ENCODE data around the gene GUCY1A1. TPM values are rescaled to one million over a fixed set of nuclear protein-coding genes. Genes with fewer than 3 reads are reported as not detected.

Gene GUCY1A1
- total and polyA plus RNA-seq, 2 donors from 2014 or later: 6.9 to 64.6 TPM

- Histone ChIP-seq H3K4me1 (ENCODE audit: control insufficient read depth in 2 of 3, insufficient read depth in 2 of 3, low read depth in 1 of 3, low read length in 3 of 3) (no peaks in the 10 kb centered on the region), H3K9me3 (ENCODE audit: control insufficient read depth in 2 of 3, insufficient read depth in 1 of 3, low read length in 3 of 3) (no peaks in the 10 kb centered on the region), H3K4me3 (ENCODE audit: low read length in 3 of 3) (no peak overlapping the region), H3K27me3 (ENCODE audit: control insufficient read depth, insufficient read depth, low read length) (no peaks in the 10 kb centered on the region), H3K9ac (ENCODE audit: low read length in 3 of 3) (no peak overlapping the region), H3K27ac (ENCODE audit: low read depth in 2 of 2, low read length in 2 of 2) (no peak overlapping the region), H3K36me3 (ENCODE audit: control insufficient read depth in 2 of 3, insufficient read depth in 3 of 3, low read length in 3 of 3) (no peaks in the 10 kb centered on the region)
- intact Hi-C loops (cut with DNase I): no loop called here
- no peak for DNase-seq
- TF ChIP-seq CTCF (IDR thresholded peaks at IDR 0.05; ENCODE audit: borderline replicate concordance, extremely low read depth, insufficient read depth): no peak
- no peak for FAIRE-seq
Measured at GRCh38 chr4:155684423-155684822, 17.8 kb downstream of the GUCY1A1 start.

GRCh38 chr4:155684892-155685541, 18.4 kb downstream of the GUCY1A1 start:
- Histone ChIP-seq H3K4me1 (ENCODE audit: control insufficient read depth in 2 of 3, insufficient read depth in 2 of 3, low read depth in 1 of 3, low read length in 3 of 3) (no peaks in the 10 kb centered on the region), H3K36me3 (ENCODE audit: control insufficient read depth in 2 of 3, insufficient read depth in 3 of 3, low read length in 3 of 3) (no peaks in the 10 kb centered on the region), H3K27me3 (ENCODE audit: control insufficient read depth, insufficient read depth, low read length) (no peaks in the 10 kb centered on the region), H3K27ac (ENCODE audit: low read depth in 2 of 2, low read length in 2 of 2) (no peak overlapping the region), H3K9me3 (ENCODE audit: control insufficient read depth in 2 of 3, insufficient read depth in 1 of 3, low read length in 3 of 3) (no peaks in the 10 kb centered on the region), H3K4me3 (ENCODE audit: low read length in 3 of 3) (no peak overlapping the region), H3K9ac (ENCODE audit: low read length in 3 of 3) (no peak overlapping the region)
- intact Hi-C loops (cut with DNase I): no loop called here
- no peak for TF ChIP-seq CTCF (IDR thresholded peaks at IDR 0.05; ENCODE audit: borderline replicate concordance, extremely low read depth, insufficient read depth)
- DNase-seq: no peak
- no peak for FAIRE-seq

- no peak overlapping the region for H3K9ac ChIP-seq (ENCODE audit: low read length in 3 of 3)
- FAIRE-seq (no peak), DNase-seq (no peak)
- H3K27ac ChIP-seq (ENCODE audit: low read depth in 2 of 2, low read length in 2 of 2): no peak overlapping the region
- intact Hi-C loops (cut with DNase I): no loop called here
- no peaks in the 10 kb centered on the region for H3K27me3 ChIP-seq (ENCODE audit: control insufficient read depth, insufficient read depth, low read length)
- H3K9me3 ChIP-seq (ENCODE audit: control insufficient read depth in 2 of 3, insufficient read depth in 1 of 3, low read length in 3 of 3): no peaks in the 10 kb centered on the region
- no peaks in the 10 kb centered on the region for H3K36me3 ChIP-seq (ENCODE audit: control insufficient read depth in 2 of 3, insufficient read depth in 3 of 3, low read length in 3 of 3)
- peaks cover 0 to 2% (median 0%) of the 10 kb centered on the region in 3 donors for H3K4me1 ChIP-seq (ENCODE audit: control insufficient read depth in 2 of 3, insufficient read depth in 2 of 3, low read depth in 1 of 3, low read length in 3 of 3)
- no peak overlapping the region for H3K4me3 ChIP-seq (ENCODE audit: low read length in 3 of 3)
- no peak for TF ChIP-seq CTCF (IDR thresholded peaks at IDR 0.05; ENCODE audit: borderline replicate concordance, extremely low read depth, insufficient read depth)
Measured at GRCh38 chr4:155687380-155687982, 20.8 kb downstream of the GUCY1A1 start.
